ENCODE data around the gene EDDM3A.

DNA sequence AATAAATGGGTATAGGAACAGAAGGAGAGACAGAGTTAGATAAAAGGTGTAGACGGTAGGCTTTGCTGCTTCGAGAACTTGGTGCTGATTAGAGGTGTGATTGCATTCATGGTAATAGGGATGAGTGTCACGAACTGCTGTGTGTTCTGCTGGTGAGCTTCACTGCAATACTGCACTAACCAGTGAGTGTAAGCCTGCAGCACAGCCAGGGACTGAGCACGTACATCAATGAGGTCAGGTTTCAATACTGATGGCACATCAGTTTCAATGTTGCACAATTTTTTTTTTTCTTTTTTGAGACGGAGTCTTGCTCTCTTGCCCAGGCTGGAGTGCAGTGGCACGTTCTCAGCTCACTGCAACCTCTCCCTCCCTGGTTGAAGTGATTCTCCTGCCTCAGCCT is 24.9 kb upstream of the EDDM3A start:
- TF ChIP-seq CTCF (IDR thresholded peaks at IDR 0.05) (no peak), ZFX (IDR thresholded peaks at IDR 0.05; ENCODE audit: borderline replicate concordance) (no peak)

Data from 22Rv1 (cell line).